Stimulated activated CD4-positive, alpha-beta T cell treated with anti-CD3 and anti-CD28 coated beads, Interleukin-4, amount 100 ng/mL, for 48 hours (primary cell): ENCODE results near the gene GRID2.
"Not testable (repeated sequence)": the region's sequence is repeated elsewhere in the genome, so short reads cannot be mapped to it uniquely, and the experiment has no call there.

Source experiments
- DNase-seq, 2 donors: peaks; one replicate each; pipeline ENCODE4 v3.0.0-alpha.2; 2020; ENCODE audit warnings: low read depth in 2 of 2

Gene GRID2

GRCh38 chr4:92303621-92304027 lies at the start of gene GRID2:
GRID2 (plus strand) TSS chr4:92303966.
- DNase-seq: no peak

GRCh38 chr4:92253986-92254671 lies 49.6 kb upstream of the GRID2 start:
- DNase-seq: no peak

- DNase-seq: no peak
Measured at GRCh38 chr4:92254767-92255442, 48.9 kb upstream of the GRID2 start.

GRCh38 chr4:92255920-92256244 lies 47.9 kb upstream of the GRID2 start:
- DNase-seq: no peak

- DNase-seq: no peak
Measured at GRCh38 chr4:92257931-92258857, 45.6 kb upstream of the GRID2 start.

GRCh38 chr4:92261256-92261655 lies 42.5 kb upstream of the GRID2 start:
- DNase-seq: no peak

GRCh38 chr4:92262371-92262770 lies 41.4 kb upstream of the GRID2 start:
- DNase-seq: no peak

GRCh38 chr4:92263010-92263409 lies 40.8 kb upstream of the GRID2 start:
- DNase-seq: no peak

- DNase-seq: no peak
Measured at GRCh38 chr4:92263575-92263974, 40.2 kb upstream of the GRID2 start.

GRCh38 chr4:92264163-92264562 lies 39.6 kb upstream of the GRID2 start:
- no peak for DNase-seq

GRCh38 chr4:92265021-92265420 lies 38.7 kb upstream of the GRID2 start:
- DNase-seq: no peak

- DNase-seq: no peak
Measured at GRCh38 chr4:92265798-92266197, 38.0 kb upstream of the GRID2 start.

GRCh38 chr4:92266521-92266920 lies 37.2 kb upstream of the GRID2 start:
- no peak for DNase-seq

GRCh38 chr4:92268642-92269041 lies 35.1 kb upstream of the GRID2 start:
- no peak for DNase-seq

- no peak for DNase-seq
Measured at GRCh38 chr4:92270908-92271307, 32.9 kb upstream of the GRID2 start.

GRCh38 chr4:92271551-92271950 lies 32.2 kb upstream of the GRID2 start:
- not testable (repeated sequence) for DNase-seq

GRCh38 chr4:92277057-92277881 lies 26.5 kb upstream of the GRID2 start:
- not testable (repeated sequence) for DNase-seq

GRCh38 chr4:92279296-92279695 lies 24.5 kb upstream of the GRID2 start:
- DNase-seq: no peak

- DNase-seq: no peak
Measured at GRCh38 chr4:92299152-92299551, 4.6 kb upstream of the GRID2 start.

- DNase-seq: no peak
Measured at GRCh38 chr4:92304121-92304520, 355 bp downstream of the GRID2 start.

- DNase-seq: no peak
Measured at GRCh38 chr4:92304606-92305005, 840 bp downstream of the GRID2 start.
